GM18508 (cell line): ENCODE measurements around the gene TMEM117.
"Not testable (repeated sequence)": the region's sequence is repeated elsewhere in the genome, so short reads cannot be mapped to it uniquely, and the experiment has no call there.

Source experiments
- ATAC-seq: cut with Tn5 transposase; IDR thresholded peaks from one replicate; pipeline ENCODE4 v1.9.1; 2021; ENCODE audit warnings: moderate number of reproducible peaks; ENCODE audit not compliant: insufficient read depth, unreplicated experiment

TMEM117 gene

DNA sequence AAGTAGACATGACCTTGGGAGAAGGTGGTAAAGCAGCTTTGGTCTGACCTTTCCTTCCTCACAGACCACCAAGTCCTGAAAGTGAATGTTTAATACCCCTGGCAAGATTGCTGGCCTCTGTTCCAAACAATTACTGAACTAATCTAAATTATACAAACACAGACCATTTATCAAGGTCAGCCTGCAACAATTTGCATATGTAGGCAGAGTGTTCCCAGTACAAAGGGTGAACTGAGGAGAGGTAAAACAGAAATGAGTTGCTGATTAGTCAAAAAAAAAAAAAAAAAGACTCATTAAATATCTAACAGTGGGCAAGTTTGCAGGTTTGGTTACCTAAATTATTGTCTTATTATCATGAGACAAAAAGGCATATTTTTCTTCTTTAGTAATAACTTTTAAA is 506.5 kb downstream of the TMEM117 start:
- no peak for ATAC-seq

DNA sequence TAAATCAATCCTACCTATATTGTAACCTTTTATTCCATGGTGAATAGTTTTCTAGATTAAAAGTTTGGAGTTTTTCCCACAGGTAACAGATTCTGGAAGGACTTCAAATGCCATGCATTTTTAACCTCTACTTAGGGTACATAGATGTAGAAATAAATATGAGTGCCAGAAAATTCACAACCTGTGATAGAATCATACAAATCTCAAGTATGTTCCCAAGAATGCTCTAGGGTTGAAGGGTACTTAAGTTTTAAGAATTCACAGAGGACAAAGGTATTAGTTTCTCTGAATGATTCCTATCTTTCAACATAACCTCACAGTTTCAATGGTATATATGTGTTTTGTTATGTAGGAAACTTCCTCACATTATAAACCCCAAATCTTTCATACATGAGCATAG is 511.3 kb downstream of the TMEM117 start:
- ATAC-seq = no peak

DNA sequence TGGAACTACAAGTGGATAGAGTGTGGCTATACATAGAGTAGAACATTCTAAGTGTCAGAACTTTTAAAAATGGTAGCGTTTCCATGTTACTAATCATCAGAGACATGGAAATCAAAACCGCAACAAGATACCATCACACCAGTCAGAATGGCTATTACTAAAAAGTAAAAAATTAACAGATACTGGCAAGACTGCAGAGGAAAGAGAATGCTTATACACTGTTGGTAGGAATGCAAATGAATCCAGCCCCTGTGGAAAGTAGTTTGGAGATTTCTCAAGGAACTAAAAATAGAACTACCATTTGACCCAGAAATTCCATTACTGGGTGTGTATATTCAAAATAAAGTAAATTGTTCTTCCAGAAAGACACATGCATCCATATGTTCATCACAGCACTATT is 521.6 kb downstream of the TMEM117 start:
- ATAC-seq = no peak

- ATAC-seq = no peak
Measured at GRCh38 chr12:44358636-44359035, 522.8 kb downstream of the TMEM117 start.

- no peak for ATAC-seq
Measured at GRCh38 chr12:44362947-44363346, 527.1 kb downstream of the TMEM117 start.

DNA sequence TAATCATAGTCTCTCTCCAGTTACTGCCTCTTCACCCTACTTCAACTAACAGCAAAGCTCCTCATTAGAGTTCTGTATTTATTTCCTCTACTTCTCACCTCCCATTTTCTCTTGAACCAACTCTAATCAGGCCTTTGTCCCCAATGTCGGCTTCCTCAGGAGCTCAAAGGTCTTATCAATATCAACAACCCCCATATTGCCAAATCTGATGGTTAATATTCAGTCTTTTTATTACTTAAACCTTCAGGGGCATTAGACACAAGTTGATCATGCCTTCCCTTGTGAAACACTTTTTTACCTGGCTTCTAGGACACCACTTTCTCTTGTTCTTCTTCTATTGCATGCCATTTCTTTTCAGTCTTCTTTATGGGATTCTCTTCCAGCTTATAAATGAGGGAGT is 531.3 kb downstream of the TMEM117 start:
- no peak for ATAC-seq

- no peak for ATAC-seq
Measured at GRCh38 chr12:44367916-44368315, 532.0 kb downstream of the TMEM117 start.

- ATAC-seq = no peak
Measured at GRCh38 chr12:44369998-44370397, 534.1 kb downstream of the TMEM117 start.

DNA sequence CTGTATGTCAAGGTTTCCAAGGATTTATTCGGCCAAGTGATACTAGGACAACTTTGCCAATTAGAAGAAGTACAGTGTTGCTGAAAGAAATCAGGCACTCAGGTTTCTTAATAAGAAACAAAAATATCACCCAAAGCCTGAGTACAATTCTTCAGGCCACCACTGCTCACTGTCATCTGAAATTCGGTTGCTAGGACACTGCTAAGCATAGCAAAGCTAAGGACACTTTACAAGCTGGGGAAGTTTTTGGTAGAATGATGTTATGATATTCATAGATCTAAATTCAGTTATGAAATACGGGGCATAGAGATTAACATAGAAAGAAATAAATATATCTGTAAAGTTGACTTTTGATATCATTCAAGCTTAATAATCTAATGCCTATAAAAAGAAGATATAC is 535.1 kb downstream of the TMEM117 start:
- ATAC-seq = no peak

DNA sequence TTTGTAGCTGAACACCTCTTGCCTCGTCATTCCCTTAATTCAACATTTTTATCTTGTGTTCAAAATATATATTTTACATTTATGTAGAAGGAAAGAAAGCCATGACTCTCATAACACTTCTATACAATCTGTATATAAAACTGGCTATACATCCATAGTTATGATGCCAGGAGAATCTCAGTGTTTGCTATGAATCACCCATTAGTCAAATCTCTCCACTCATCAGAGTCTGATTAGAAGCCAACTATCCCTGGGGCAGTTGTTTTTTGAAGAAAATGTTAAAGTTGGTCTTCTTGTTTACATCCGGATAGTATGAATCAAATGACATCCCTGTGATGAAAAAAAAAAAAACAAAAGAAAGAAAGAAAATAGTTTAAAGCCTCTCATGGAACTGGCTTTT is 536.4 kb downstream of the TMEM117 start:
- ATAC-seq = no peak

DNA sequence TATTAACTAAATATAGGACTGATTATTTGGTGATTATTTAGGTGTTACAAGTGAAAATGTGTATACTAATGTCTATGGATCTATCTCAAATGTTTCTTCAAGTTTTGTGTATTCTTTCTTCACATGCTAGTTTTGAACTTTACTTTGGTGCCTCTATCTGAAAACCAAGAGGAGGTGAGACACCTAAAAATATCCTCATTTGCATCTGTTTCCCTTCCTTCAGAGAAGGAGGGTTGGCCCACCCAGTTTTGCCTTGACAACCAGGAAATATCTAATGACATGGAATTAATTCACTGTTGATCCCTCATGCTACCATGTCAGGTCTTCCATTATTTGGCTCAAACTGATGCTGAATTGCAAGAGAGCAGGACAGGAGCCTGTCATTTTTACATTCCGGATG is 539.8 kb downstream of the TMEM117 start:
- ATAC-seq = no peak

GRCh38 chr12:44377443-44378187 is 541.7 kb downstream of the TMEM117 start:
- no peak for ATAC-seq

DNA sequence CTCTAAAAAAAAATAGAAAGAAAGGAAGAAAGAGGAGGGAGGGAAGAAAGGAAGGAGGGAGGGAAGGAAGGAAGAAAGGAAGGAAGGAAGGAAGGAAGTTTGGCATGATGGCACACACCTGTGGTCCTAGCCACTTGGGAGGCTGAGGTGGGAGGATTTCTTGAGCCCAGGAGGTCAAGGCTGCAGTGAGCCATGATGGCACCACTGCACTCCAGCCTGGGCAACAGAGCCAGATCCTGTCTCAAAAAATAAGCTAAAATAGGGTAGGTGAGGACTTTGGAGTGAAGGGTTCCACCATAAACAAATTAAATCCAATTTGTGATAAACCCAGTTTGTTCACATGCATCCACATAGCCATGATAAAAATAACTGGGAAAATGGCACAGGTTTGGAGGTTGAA is 543.2 kb downstream of the TMEM117 start:
- not testable (repeated sequence) for ATAC-seq

- ATAC-seq = no peak
Measured at GRCh38 chr12:44379831-44380230, 544.0 kb downstream of the TMEM117 start.

DNA sequence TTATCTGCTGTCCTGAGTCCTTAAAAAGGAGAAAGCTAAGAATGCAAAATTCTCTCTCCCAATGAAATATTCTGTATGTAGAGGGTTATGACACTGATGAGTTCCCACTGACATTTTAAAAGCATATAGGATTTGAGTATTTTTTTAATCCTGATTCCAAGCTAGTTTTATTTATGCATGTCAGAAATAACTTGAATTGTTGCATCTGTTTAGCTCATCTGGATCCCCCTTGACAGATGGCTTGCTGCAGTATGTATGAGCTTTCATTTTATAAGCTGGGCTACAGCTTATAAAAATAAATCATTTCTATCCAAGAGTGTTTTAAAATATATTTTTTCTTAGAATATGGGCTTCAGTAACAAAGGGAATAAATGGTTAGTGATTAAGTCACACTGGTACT is 545.0 kb downstream of the TMEM117 start:
- no peak for ATAC-seq

DNA sequence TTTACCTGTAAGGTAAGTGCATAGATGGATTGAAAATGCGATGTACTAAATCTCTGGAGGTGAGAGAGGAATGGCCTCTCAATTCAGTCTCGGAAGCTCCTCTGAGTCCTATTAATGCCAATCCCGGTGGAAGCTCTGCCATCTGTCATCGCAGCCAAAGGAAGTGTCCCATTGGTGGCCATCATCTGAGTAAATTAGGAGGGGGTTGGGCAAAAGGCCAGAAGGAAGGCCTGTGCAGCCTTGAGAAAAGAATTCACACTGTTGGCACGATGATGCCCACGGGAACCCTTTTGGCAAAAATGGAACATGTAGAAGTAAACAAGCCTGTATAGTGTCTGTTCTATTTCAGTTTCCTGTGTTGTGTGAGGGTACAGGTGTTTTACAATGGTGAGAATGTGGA is 545.5 kb downstream of the TMEM117 start:
- no peak for ATAC-seq

- no peak for ATAC-seq
Measured at GRCh38 chr12:44384136-44384535, 548.3 kb downstream of the TMEM117 start.

DNA sequence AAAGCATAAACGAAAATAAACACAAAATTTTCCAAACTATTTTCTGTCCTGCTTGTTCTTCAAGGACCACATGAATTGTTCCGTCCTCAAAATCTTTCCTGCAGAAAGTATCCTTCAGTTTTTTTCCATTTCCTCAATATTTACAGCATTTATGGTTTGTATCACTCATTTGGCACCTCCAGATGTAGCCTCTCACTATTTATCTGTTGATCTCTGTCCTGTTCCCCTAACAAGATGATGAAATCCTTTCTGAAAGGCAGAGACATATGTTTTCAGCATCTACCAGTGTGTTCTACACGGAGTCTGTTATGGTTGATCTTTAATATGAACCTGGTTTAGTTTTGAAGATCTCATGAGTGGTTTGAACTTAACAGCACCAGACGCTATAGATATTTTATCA is 550.1 kb downstream of the TMEM117 start:
- ATAC-seq = no peak

DNA sequence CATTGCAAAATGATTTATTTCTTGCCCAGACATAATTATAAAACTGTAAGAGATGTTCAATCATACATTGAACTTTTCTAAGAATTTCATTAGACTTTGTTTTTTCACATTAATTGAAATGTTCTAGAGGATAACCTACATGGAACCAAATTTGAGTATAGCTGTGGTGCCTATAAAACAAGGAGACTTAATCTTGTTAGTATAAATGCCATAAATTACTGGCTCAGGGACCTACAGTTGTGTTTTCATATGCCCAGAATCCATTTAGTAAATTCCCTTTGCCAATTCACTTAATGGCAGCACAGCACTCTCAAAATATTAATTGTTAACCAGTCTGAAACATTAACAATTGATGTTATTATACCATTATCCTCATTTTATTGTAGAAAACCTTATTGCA is 551.7 kb downstream of the TMEM117 start:
- ATAC-seq = no peak

GRCh38 chr12:44389038-44389437 is 553.2 kb downstream of the TMEM117 start:
- ATAC-seq = no peak

DNA sequence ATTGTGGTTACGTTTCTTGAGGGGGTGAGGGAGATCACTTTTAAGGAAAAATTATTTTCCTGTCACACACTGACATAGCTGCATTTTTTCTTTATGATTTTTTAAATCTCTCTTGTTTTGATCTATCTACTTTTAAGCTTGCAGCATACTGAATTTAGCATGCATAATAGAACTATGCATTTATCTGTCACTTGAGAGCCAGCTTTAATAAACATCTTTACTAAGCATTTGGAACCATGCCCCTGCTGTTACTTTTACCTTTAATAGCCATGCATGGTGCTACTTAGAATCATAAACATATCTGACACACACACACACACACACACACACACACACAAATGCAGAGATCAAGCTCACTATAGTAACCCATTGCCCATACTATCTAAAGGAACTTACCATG is 554.0 kb downstream of the TMEM117 start:
- no peak for ATAC-seq

DNA sequence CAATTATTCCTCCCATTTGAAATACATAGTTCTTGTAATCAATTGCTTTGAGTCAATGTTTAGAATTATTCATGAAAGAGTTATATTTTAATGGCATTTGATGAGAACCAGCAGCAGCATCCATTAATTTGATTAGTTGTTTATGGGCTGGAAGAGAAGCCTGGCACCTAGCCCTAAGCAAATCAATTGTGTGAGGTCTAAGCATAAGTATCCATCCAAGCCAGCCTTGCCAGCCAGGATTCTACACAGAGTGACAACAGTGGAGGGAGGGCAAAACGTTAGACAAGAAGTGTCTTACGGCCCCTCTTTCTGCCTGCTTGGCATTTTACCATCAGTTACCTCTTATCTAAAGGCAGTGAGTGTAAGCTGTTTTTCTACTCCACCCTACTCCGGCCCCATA is 561.8 kb downstream of the TMEM117 start:
- no peak for ATAC-seq

DNA sequence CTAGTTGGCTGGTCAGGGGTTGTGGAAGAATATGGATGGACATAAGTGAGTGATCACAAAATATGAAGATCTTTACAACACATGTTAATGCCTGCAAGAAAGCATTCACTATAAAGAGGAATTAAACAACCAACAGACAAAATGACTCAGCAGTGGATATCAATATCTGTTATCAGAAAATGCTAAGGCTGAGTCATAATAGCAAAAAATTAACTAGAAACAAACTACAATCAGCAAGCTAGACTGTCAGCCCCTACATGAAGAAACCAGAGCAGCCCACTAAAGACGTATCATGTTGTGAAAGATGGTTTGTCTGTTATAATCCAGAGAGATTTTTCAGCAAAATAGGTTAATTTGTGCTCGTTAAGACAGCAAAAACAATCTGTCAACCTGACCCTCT is 567.3 kb downstream of the TMEM117 start:
- no peak for ATAC-seq
